ENCODE measurements around the gene GP1BA.

GP1BA gene

GRCh38 chr17:4934173-4934979, 2.3 kb downstream of the GP1BA start:
- H3K4me3 ChIP-seq (ENCODE audit: low read depth, low read length), result no peak overlapping the region
- peak; percentile 54 for DNase-seq (ENCODE audit: low read depth)
- TF ChIP-seq CTCF (conservative IDR thresholded peaks at IDR 0.05; ENCODE audit: low read depth, low read length), result peak; percentile 60

- no peak overlapping the region for H3K4me3 ChIP-seq (ENCODE audit: low read depth, low read length)
- TF ChIP-seq CTCF (conservative IDR thresholded peaks at IDR 0.05; ENCODE audit: low read depth, low read length), result no peak
- no peak for DNase-seq (ENCODE audit: low read depth)
These were observed 3.6 kb downstream of the GP1BA start for GRCh38 chr17:4935650-4936049.

GRCh38 chr17:4936436-4936835, 4.4 kb downstream of the GP1BA start:
- TF ChIP-seq CTCF (conservative IDR thresholded peaks at IDR 0.05; ENCODE audit: low read depth, low read length), result no peak
- H3K4me3 ChIP-seq (ENCODE audit: low read depth, low read length), result no peak overlapping the region
- DNase-seq (ENCODE audit: low read depth), result no peak

- TF ChIP-seq CTCF (conservative IDR thresholded peaks at IDR 0.05; ENCODE audit: low read depth, low read length), result no peak
- DNase-seq (ENCODE audit: low read depth), result no peak
- no peak overlapping the region for H3K4me3 ChIP-seq (ENCODE audit: low read depth, low read length)
These were observed 5.5 kb downstream of the GP1BA start for GRCh38 chr17:4937553-4937952.

- DNase-seq (ENCODE audit: low read depth), result no peak
- TF ChIP-seq CTCF (conservative IDR thresholded peaks at IDR 0.05; ENCODE audit: low read depth, low read length), result no peak
- no peak overlapping the region for H3K4me3 ChIP-seq (ENCODE audit: low read depth, low read length)
These were observed 6.0 kb downstream of the GP1BA start for GRCh38 chr17:4938069-4938491.

- peak; percentile 0 for TF ChIP-seq CTCF (conservative IDR thresholded peaks at IDR 0.05; ENCODE audit: low read depth, low read length)
- peak overlapping the region; percentile 93 for H3K4me3 ChIP-seq (ENCODE audit: low read depth, low read length)
- DNase-seq (ENCODE audit: low read depth), result peak; percentile 26
These were observed 6.8 kb downstream of the GP1BA start for GRCh38 chr17:4938688-4939545.
